Progenitor cell of endocrine pancreas (in vitro differentiated cells): ENCODE results near the gene ZMYND8. TPM values are rescaled to one million over a fixed set of nuclear protein-coding genes. Genes with fewer than 3 reads are reported as not detected.
A peak's percentile ranks its signal among the peaks of the same experiment; 100 is the strongest.

Experiments used
- DNase-seq: peaks from one replicate; pipeline ENCODE4 v3.0.0; 2021; ENCODE audit warnings: low spot score; ENCODE audit not compliant: unreplicated experiment
- H3K27ac Mint-ChIP-seq: 2 replicates; pipeline ENCODE4 v1.8.0; 2021; ENCODE audit warnings: mild to moderate bottlenecking, moderate library complexity, mixed read lengths
- H3K27me3 Mint-ChIP-seq: 2 replicates; pipeline ENCODE4 v1.8.0; 2021; ENCODE audit warnings: mixed read lengths
- H3K36me3 Mint-ChIP-seq: 2 replicates; pipeline ENCODE4 v1.8.0; 2022; ENCODE audit warnings: mixed read lengths; ENCODE audit not compliant: insufficient read depth
- H3K4me1 Mint-ChIP-seq: 2 replicates; pipeline ENCODE4 v1.8.0; 2021; ENCODE audit warnings: low read depth, mixed read lengths
- H3K4me3 Mint-ChIP-seq: 2 replicates; pipeline ENCODE4 v1.8.0; 2021; ENCODE audit warnings: low read depth, mild to moderate bottlenecking, moderate library complexity, mixed read lengths
- H3K9me3 Mint-ChIP-seq: 2 replicates; pipeline ENCODE4 v1.8.0; 2021; ENCODE audit warnings: low read depth, mixed read lengths
- CTCF ChIP-seq: fragments of 200-600 bp; sonication (generic); IDR thresholded peaks from one replicate; pipeline ENCODE4 v1.5.0; 2021; ENCODE audit warnings: antibody characterized with exemption, mild to moderate bottlenecking; ENCODE audit not compliant: unreplicated experiment
- total RNA-seq: library from RNA; stranded (reverse); gene quantifications from 2 replicates; pipeline ENCODE4 v1.2.1, GENCODE V29; 2021

Gene ZMYND8
- total RNA-seq, 1 donor from 2014 or later, result 102 TPM

GRCh38 chr20:47343007-47343472 is 13.5 kb downstream of the ZMYND8 start:
- Mint-ChIP-seq H3K9me3 (no peaks in the 10 kb centered on the region), H3K4me3 (no peak overlapping the region), H3K27ac (peak overlapping the region; percentile 69), H3K4me1 (peaks cover 19% of the 10 kb centered on the region), H3K27me3 (no peaks in the 10 kb centered on the region), H3K36me3 (peaks cover 32% of the 10 kb centered on the region)
- no peak for DNase-seq
- no peak for TF ChIP-seq CTCF

- peaks cover 20% of the 10 kb centered on the region for H3K4me1 Mint-ChIP-seq
Measured at GRCh38 chr20:47338131-47338628, 18.3 kb downstream of the ZMYND8 start.

GRCh38 chr20:47337413-47337812 is 19.1 kb downstream of the ZMYND8 start:
- no peak for TF ChIP-seq CTCF
- no peak overlapping the region for H3K4me3 Mint-ChIP-seq
- no peaks in the 10 kb centered on the region for H3K27me3 Mint-ChIP-seq
- no peaks in the 10 kb centered on the region for H3K9me3 Mint-ChIP-seq
- DNase-seq, result no peak
- no peak overlapping the region for H3K27ac Mint-ChIP-seq
- peaks cover 26% of the 10 kb centered on the region for H3K36me3 Mint-ChIP-seq
- H3K4me1 Mint-ChIP-seq, result peaks cover 24% of the 10 kb centered on the region

More at GRCh38 chr20:47338131-47338628, 18.3 kb downstream of the ZMYND8 start:
- Mint-ChIP-seq H3K4me3 (no peak overlapping the region), H3K27ac (peak overlapping the region; percentile 69), H3K9me3 (no peaks in the 10 kb centered on the region), H3K36me3 (peaks cover 25% of the 10 kb centered on the region), H3K27me3 (no peaks in the 10 kb centered on the region)
- no peak for DNase-seq
- TF ChIP-seq CTCF, result no peak

GRCh38 chr20:47336129-47336754 is 20.3 kb downstream of the ZMYND8 start:
- Mint-ChIP-seq H3K4me1 (peaks cover 28% of the 10 kb centered on the region), H3K36me3 (peaks cover 31% of the 10 kb centered on the region)

More at GRCh38 chr20:47336129-47336754, 20.3 kb downstream of the ZMYND8 start:
- H3K9me3 Mint-ChIP-seq, result no peaks in the 10 kb centered on the region
- H3K27me3 Mint-ChIP-seq, result no peaks in the 10 kb centered on the region
- no peak for DNase-seq
- H3K4me3 Mint-ChIP-seq, result no peak overlapping the region
- peak overlapping the region; percentile 44 for H3K27ac Mint-ChIP-seq
- no peak for TF ChIP-seq CTCF
